ENCODE data around the gene FAM20A.

GRCh38 chr17:68612923-68613292 is 11.7 kb upstream of the FAM20A start:
- TF ChIP-seq HNRNPK (IDR thresholded peaks at IDR 0.05; ENCODE audit: low read depth, low read length, poor library complexity, severe bottlenecking) (no peak), CTCF (IDR thresholded peaks at IDR 0.05 in 2 of 3, conservative IDR thresholded peaks at IDR 0.05 in 1 of 3; ENCODE audit: insufficient read depth in 2 of 3, low read depth in 1 of 3, low read length in 3 of 3) (no peak), POU5F1 (IDR thresholded peaks at IDR 0.05; ENCODE audit: borderline replicate concordance, low read depth, low read length, partially characterized antibody) (no peak), DIDO1 (tag; IDR thresholded peaks at IDR 0.05; ENCODE audit: low read depth) (no peak), STAT5A (IDR thresholded peaks at IDR 0.05; ENCODE audit: borderline replicate concordance, low read length) (no peak), ELF1 (tag; IDR thresholded peaks at IDR 0.05) (no peak), ZBTB26 (CRISPR knock-in tag; IDR thresholded peaks at IDR 0.05) (no peak), ZNF589 (CRISPR knock-in tag; IDR thresholded peaks at IDR 0.05; ENCODE audit: low read depth) (no peak), IRF1 (CRISPR knock-in tag; IDR thresholded peaks at IDR 0.05; ENCODE audit: borderline replicate concordance) (no peak), E2F6 (IDR thresholded peaks at IDR 0.05; ENCODE audit: borderline replicate concordance in 1 of 2, extremely low read depth in 1 of 2, insufficient read depth in 1 of 2, insufficient read length in 1 of 2, low read depth in 1 of 2, low read length in 1 of 2, poor library complexity in 1 of 2, severe bottlenecking in 1 of 2) (no peak), CCNT2 (IDR thresholded peaks at IDR 0.05; ENCODE audit: borderline replicate concordance, extremely low read depth, insufficient read length, low read depth, low read length) (no peak), ARID3B (CRISPR knock-in tag; IDR thresholded peaks at IDR 0.05; ENCODE audit: borderline replicate concordance) (no peak), FOXO4 (CRISPR knock-in tag; IDR thresholded peaks at IDR 0.05) (no peak), STAG1 (CRISPR knock-in tag; IDR thresholded peaks at IDR 0.05; ENCODE audit: borderline replicate concordance) (no peak)

Data from K562 (cell line).